Liver (tissue), 9 donors: Measurements from ENCODE around the gene CDH4. TPM values are rescaled to one million over a fixed set of nuclear protein-coding genes. Genes with fewer than 3 reads are reported as not detected.

Source experiments
- DNase-seq: peaks from one replicate; pipeline ENCODE4 v3.0.0-alpha.2; 2017; ENCODE audit warnings: low spot score
- H3K27ac ChIP-seq, 2 donors: one replicate each; pipeline ENCODE4 v1.7.0; 2013; ENCODE audit warnings: inconsistent platforms in 2 of 2, low read length in 2 of 2, control low read depth in 1 of 2, low read depth in 1 of 2, mild to moderate bottlenecking in 1 of 2
- H3K27me3 ChIP-seq, 4 donors: one replicate each; pipeline versions ENCODE4 v1.6.1 to v1.7.0; 2013; ENCODE audit warnings: low read length in 3 of 4, inconsistent platforms in 1 of 4, mild to moderate bottlenecking in 1 of 4, moderate library complexity in 1 of 4; ENCODE audit not compliant: control insufficient read depth in 4 of 4, insufficient read depth in 4 of 4
- H3K36me3 ChIP-seq, 4 donors: one replicate each; pipeline versions ENCODE4 v1.6.1 to v1.7.0; 2013; ENCODE audit warnings: low read length in 3 of 4, mild to moderate bottlenecking in 3 of 4, low read depth in 1 of 4, moderate library complexity in 1 of 4; ENCODE audit not compliant: control insufficient read depth in 4 of 4, insufficient read depth in 3 of 4
- H3K4me1 ChIP-seq, 4 donors: one replicate each; pipeline versions ENCODE4 v1.6.1 to v1.7.0; 2013; ENCODE audit warnings: low read length in 3 of 4, mild to moderate bottlenecking in 3 of 4, moderate library complexity in 1 of 4; ENCODE audit not compliant: control insufficient read depth in 4 of 4, insufficient read depth in 4 of 4
- H3K4me3 ChIP-seq, 3 donors: one replicate each; pipeline versions ENCODE4 v1.6.1 to v1.7.0; 2013; ENCODE audit warnings: low read length in 3 of 3, control low read depth in 1 of 3, low read depth in 1 of 3, mild to moderate bottlenecking in 1 of 3
- H3K9ac ChIP-seq, 2 donors: one replicate each; pipeline ENCODE4 v1.7.0; 2013; ENCODE audit warnings: low read length in 2 of 2, mild to moderate bottlenecking in 2 of 2, moderate library complexity in 2 of 2, control low read depth in 1 of 2, low read depth in 1 of 2
- H3K9me3 ChIP-seq, 4 donors: one replicate each; pipeline versions ENCODE4 v1.6.1 to v1.7.0; 2013; ENCODE audit warnings: low read length in 3 of 4; ENCODE audit not compliant: control insufficient read depth in 4 of 4
- CTCF ChIP-seq: fragments of 150-350 bp; IDR thresholded peaks from 2 replicates; pipeline ENCODE4 v1.5.1; 2017; ENCODE audit warnings: improper control_type of control experiment, low read depth, low read length; ENCODE audit not compliant: missing input control
- EGR1 ChIP-seq, 2 donors: IDR thresholded peaks; 2 replicates each; pipeline ENCODE4 v1.6.1; 2016 to 2018; ENCODE audit warnings: antibody characterized with exemption in 2 of 2, low read depth in 2 of 2
- FOXA1 ChIP-seq: IDR thresholded peaks from 2 replicates; pipeline ENCODE4 v1.6.1; 2016; ENCODE audit warnings: antibody characterized with exemption
- FOXA2 ChIP-seq: IDR thresholded peaks from 2 replicates; pipeline ENCODE4 v1.6.1; 2016; ENCODE audit warnings: antibody characterized with exemption
- HNF4A ChIP-seq, 2 donors: conservative IDR thresholded peaks; 2 replicates each; pipeline ENCODE4 v1.6.1; 2016; ENCODE audit warnings: antibody characterized with exemption in 2 of 2, mild to moderate bottlenecking in 2 of 2
- HNF4G ChIP-seq: IDR thresholded peaks from 2 replicates; pipeline ENCODE4 v1.6.1; 2016; ENCODE audit warnings: antibody characterized with exemption
- JUND ChIP-seq, 2 donors: IDR thresholded peaks; 2 replicates each; pipeline ENCODE4 v1.6.1; 2016; ENCODE audit warnings: antibody characterized with exemption in 2 of 2
- NR2F2 ChIP-seq: IDR thresholded peaks from 2 replicates; pipeline ENCODE4 v1.6.1; 2016; ENCODE audit warnings: antibody characterized with exemption
- RAD21 ChIP-seq, 2 donors: IDR thresholded peaks; 2 replicates each; pipeline ENCODE4 v1.6.1; 2016; ENCODE audit warnings: antibody characterized with exemption in 2 of 2, mild to moderate bottlenecking in 2 of 2
- REST ChIP-seq: IDR thresholded peaks from 2 replicates; pipeline ENCODE4 v1.6.1; 2016; ENCODE audit warnings: antibody characterized with exemption, mild to moderate bottlenecking
- RXRA ChIP-seq, 2 donors: IDR thresholded peaks; 2 replicates each; pipeline ENCODE4 v1.6.1; 2017 to 2018; ENCODE audit warnings: antibody characterized with exemption in 2 of 2, mild to moderate bottlenecking in 1 of 2
- SP1 ChIP-seq: IDR thresholded peaks from 2 replicates; pipeline ENCODE4 v1.6.1; 2018; ENCODE audit warnings: antibody characterized with exemption, mild to moderate bottlenecking
- TAF1 ChIP-seq: conservative IDR thresholded peaks from 2 replicates; pipeline ENCODE4 v1.6.1; 2016; ENCODE audit warnings: antibody characterized with exemption, mild to moderate bottlenecking
- YY1 ChIP-seq: IDR thresholded peaks from 2 replicates; pipeline ENCODE4 v1.6.1; 2016; ENCODE audit warnings: antibody characterized with exemption, mild to moderate bottlenecking
- WGBS: extraction: QIAGEN DNeasy Blood & Tissue Kit; methylation state at CpG from one replicate; pipeline ENCODE4 v1.1.7; 2013; 5-methylcytosine and 5-hydroxymethylcytosine counted together
- polyA plus RNA-seq, 2 donors: library from polyadenylated mRNA; stranded (reverse) in 1 of 2; unstranded in 1 of 2; fragments of 200-250 nt in 1 of 2; fragments of >200 nt in 1 of 2; fragmentation: Nextera tagmentation in 1 of 2; extraction: Ambion mirVana in 1 of 2; gene quantifications; one replicate each; pipeline versions ENCODE4 v1.2.1 to v1.2.3, GENCODE V29; 2013 to 2015
- total RNA-seq, 2 donors: library from RNA; depleted of rRNA; stranded (reverse); fragments of >200 nt; gene quantifications; one replicate each; pipeline ENCODE4 v1.2.3, GENCODE V29; 2014
- TF ChIP-seq, protein P1 (sequence below): IDR thresholded peaks from 2 replicates; pipeline ENCODE4 v1.6.1; 2016; ENCODE audit warnings: antibody characterized with exemption
- TF ChIP-seq, protein P2 (sequence below): IDR thresholded peaks from 2 replicates; pipeline ENCODE4 v1.6.1; 2016; ENCODE audit warnings: antibody characterized with exemption
- TF ChIP-seq, protein P3 (sequence below): IDR thresholded peaks from 2 replicates; pipeline ENCODE4 v1.6.1; 2016; ENCODE audit warnings: antibody characterized with exemption
- donor health status: healthy.
- donor health status: healthy.
- donor health status: healthy.
- donor health status: healthy.
- donor health status: healthy.

Gene CDH4
- total and polyA plus RNA-seq, 4 donors: 0.03 to 0.25 (median 0.19) TPM; not detected in 1

GRCh38 chr20:61278296-61278695 lies 26.2 kb downstream of the CDH4 start:
- Histone ChIP-seq H3K27ac (no peak overlapping the region), H3K4me1 (no peaks in the 10 kb centered on the region), H3K9me3 (no peaks in the 10 kb centered on the region), H3K4me3 (no peak overlapping the region), H3K27me3 (peaks cover 0 to 4% (median 2%) of the 10 kb centered on the region in 4 donors), H3K9ac (no peak overlapping the region), H3K36me3 (no peaks in the 10 kb centered on the region)
- no peak for DNase-seq
- TF ChIP-seq FOXA2 (no peak), NR2F2 (no peak), TAF1 (no peak), RAD21 (IDR thresholded peaks at IDR 0.05) (no peak), SP1 (no peak), FOXA1 (no peak), RXRA (IDR thresholded peaks at IDR 0.05) (no peak), CTCF (no peak), JUND (IDR thresholded peaks at IDR 0.05) (no peak), HNF4A (conservative IDR thresholded peaks at IDR 0.05) (no peak), YY1 (no peak)
- 49% methylated on average over 4 of the region's 4 CpGs for WGBS

DNA sequence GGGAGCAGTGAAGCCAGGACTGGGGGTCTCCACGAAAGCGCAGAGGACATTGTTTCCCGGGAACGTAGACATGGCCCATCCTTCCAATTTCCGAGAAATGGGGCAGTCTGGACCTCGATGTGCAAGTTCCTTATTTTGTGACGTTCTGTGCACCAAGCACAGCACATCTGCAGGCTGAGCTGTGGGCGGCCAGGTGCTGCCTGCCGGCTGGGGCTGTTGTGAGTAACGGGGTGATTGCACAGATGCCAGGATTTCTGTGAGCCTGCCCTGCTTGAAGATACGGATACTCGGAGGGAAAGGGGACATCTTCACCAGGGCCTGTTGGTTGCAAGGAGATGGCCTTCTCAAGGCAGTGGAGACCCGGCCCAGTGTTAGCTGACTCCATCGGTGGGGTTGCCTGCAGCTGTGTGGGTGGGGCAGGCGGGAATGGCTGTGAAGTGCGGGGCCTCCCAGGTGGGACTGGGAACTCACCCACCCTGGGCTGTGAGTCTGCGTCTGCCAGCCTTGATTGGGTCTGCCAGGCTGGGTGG lies 27.6 kb downstream of the CDH4 start:
- H3K36me3 ChIP-seq: no peaks in the 10 kb centered on the region
- peaks cover 0 to 4% (median 2%) of the 10 kb centered on the region in 4 donors for H3K27me3 ChIP-seq
- no peak overlapping the region for H3K4me3 ChIP-seq
- no peak overlapping the region for H3K9ac ChIP-seq
- H3K4me1 ChIP-seq: no peaks in the 10 kb centered on the region
- DNase-seq: no peak
- H3K9me3 ChIP-seq: no peaks in the 10 kb centered on the region
- H3K27ac ChIP-seq: no peak overlapping the region
- TF ChIP-seq FOXA1: no peak
- no peak for TF ChIP-seq RXRA (IDR thresholded peaks at IDR 0.05)
- 82% methylated on average over 17 of the region's 17 CpGs for WGBS

GRCh38 chr20:61280217-61280980 lies 28.3 kb downstream of the CDH4 start:
- Histone ChIP-seq H3K9me3 (no peaks in the 10 kb centered on the region), H3K27me3 (peaks cover 0 to 4% (median 2%) of the 10 kb centered on the region in 4 donors), H3K36me3 (no peaks in the 10 kb centered on the region), H3K9ac (no peak overlapping the region), H3K4me1 (no peaks in the 10 kb centered on the region), H3K27ac (no peak overlapping the region), H3K4me3 (no peak overlapping the region)
- DNase-seq: no peak
- 93% methylated on average over 27 of the region's 27 CpGs for WGBS
- no peak for TF ChIP-seq SP1
- TF ChIP-seq HNF4G: no peak
- TF ChIP-seq YY1: no peak
- no peak for TF ChIP-seq NR2F2
- no peak for TF ChIP-seq RXRA (IDR thresholded peaks at IDR 0.05)
- TF ChIP-seq, protein P1, sequence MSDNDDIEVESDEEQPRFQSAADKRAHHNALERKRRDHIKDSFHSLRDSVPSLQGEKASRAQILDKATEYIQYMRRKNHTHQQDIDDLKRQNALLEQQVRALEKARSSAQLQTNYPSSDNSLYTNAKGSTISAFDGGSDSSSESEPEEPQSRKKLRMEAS: no peak
- TF ChIP-seq, protein P2, sequence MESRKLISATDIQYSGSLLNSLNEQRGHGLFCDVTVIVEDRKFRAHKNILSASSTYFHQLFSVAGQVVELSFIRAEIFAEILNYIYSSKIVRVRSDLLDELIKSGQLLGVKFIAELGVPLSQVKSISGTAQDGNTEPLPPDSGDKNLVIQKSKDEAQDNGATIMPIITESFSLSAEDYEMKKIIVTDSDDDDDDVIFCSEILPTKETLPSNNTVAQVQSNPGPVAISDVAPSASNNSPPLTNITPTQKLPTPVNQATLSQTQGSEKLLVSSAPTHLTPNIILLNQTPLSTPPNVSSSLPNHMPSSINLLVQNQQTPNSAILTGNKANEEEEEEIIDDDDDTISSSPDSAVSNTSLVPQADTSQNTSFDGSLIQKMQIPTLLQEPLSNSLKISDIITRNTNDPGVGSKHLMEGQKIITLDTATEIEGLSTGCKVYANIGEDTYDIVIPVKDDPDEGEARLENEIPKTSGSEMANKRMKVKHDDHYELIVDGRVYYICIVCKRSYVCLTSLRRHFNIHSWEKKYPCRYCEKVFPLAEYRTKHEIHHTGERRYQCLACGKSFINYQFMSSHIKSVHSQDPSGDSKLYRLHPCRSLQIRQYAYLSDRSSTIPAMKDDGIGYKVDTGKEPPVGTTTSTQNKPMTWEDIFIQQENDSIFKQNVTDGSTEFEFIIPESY: no peak
- TF ChIP-seq RAD21 (IDR thresholded peaks at IDR 0.05): no peak
- no peak for TF ChIP-seq REST
- TF ChIP-seq CTCF: no peak
- TF ChIP-seq EGR1 (IDR thresholded peaks at IDR 0.05; ENCODE audit: low read depth in 2 of 2): no peak
- TF ChIP-seq FOXA1: no peak
- TF ChIP-seq, protein P3, sequence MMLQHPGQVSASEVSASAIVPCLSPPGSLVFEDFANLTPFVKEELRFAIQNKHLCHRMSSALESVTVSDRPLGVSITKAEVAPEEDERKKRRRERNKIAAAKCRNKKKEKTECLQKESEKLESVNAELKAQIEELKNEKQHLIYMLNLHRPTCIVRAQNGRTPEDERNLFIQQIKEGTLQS: no peak
